Inferior parietal cortex (tissue), 1 donor: ENCODE results near the gene PPM1K.

ENCODE experiments used
- DNase-seq: peaks from one replicate; pipeline ENCODE4 v3.0.0-alpha.2; 2016; ENCODE audit errors: extremely low spot score

The PPM1K gene

DNA sequence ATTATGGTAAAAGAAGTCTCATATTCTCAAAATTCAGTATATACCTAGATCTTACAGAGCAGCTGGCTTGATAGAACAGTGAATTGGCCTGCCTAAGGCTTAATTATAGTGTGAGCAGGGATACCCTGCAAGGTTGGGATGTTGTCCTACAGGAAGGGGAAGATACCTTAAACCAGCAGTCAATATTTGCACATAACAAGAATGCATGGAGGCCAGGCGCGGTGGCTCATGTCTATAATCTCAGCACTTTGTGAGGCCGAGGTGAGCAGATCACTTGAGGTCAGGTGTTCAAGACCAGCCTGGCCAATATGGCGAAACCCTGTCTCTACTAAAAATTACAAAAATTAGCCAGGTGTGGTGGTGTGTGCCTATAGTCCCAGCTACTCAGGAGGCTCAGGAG is 67.2 kb downstream of the PPM1K start:
- DNase-seq: no peak

DNA sequence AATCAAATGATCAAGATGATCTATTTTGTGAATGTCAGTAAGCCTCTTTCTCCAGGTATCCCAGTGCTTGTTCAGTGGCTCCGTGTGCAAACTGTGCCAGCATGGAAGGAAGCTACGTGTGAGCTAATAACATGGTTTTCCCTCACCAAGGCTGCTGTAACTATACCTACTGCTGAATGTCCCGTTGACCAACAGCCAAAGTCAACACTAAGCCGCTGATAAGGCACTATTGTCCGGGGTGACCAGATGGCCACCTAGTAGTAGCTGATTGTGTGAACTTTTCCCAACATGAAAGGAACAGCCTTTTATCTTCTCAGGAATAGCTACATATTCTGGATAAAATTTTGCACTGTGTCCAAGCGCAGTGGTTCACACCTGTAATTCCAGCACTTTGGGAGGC is 68.0 kb downstream of the PPM1K start:
- no peak for DNase-seq

DNA sequence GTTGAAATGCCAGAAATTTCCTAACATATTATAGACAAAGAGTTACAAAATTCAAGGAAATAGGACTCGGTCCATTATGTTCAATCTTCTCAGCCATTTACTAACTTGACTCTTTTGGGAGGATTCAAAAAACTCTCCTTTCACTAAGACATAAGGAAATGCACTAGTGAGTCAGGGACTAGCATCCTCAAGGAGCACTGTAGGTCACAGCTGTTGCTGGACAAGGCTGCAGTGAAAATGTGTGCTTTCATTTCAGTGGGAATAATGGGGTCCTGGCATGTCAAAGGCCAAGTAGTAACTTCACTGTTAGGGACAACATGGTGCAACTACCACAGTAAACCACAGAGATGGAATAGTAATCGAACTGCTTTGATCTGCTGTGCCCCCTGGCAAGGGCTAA is 69.0 kb downstream of the PPM1K start:
- DNase-seq: no peak

DNA sequence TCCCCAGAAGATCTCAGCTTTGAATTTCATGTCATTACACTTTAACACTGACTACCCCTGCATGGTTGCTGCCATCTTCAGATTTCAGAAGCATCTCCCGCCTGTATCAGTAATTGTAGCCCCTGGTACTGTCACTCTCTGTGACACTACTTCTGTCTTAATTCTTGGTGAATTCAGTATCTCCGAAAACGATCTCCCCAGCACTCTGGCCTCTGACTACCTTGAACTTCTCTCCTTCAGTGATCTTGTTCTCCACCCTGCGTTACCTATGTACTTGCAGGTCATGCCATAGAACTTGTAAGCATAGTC is 72.2 kb downstream of the PPM1K start:
- no peak for DNase-seq

DNA sequence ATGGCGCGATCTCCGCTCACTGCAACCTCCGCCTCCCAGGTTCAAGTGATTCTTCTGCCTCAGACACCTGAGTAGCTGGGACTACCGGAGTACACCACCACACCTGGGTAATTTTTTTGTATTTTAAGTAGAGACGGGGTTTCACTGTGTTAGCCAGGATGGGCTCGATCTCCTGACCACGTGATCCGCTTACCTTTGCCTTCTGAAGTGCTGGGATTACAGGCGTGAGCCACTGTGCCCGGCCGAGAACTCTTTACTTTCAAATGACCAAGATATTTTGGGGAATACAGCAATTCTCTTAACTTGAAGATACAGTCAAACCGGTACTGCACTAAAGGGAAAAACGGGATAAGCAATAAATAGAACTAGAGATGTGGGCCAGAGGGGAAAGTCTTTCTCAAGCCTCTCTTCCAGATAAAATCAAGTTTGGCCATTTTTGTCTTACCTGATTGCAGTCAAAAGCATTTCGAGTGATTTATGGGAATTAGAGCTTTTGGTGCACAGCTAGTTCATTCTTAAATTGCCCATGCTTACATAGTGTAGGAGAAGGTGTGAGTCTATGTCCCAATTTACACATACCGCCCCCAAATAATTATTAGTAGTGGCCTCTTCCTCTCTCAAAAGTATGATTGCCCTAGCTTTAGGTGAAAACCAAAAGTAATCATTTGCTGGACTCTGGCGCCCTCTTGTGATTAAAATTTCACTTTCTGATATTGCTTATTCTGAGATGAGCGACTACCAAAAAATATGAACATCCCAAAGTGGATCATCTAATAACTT is 72.7 kb downstream of the PPM1K start:
- peak; percentile 96 for DNase-seq

DNA sequence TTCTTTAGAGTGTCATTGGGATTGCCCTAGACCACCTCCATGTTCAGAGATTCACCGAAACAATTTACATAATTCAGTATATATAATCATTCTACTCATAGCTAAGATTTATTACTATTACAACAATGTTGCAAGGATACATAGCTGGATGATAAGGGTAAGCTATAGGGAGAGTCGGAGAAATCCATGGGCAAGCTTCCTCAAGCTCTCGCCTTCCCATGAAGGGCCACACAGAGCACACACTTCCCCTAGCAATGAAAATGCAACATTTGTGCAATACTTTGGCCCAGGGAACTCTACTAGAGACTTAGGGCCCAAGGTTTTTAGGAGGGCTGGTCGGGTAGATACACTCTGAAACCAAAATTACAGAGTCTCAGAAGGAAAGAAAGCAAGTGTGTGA is 76.2 kb downstream of the PPM1K start:
- DNase-seq: no peak
